Measurements from ENCODE around the gene IL27RA.

Gene IL27RA

GRCh38 chr19:14031719-14032480, at the start of gene IL27RA:
TSS of gene IL27RA (plus strand) at chr19:14031762. CDS start at chr19:14031873, 111 bp downstream.
- DNase-seq, result peak; percentile 84

GRCh38 chr19:13981988-13982501, 49.5 kb upstream of the IL27RA start:
- no peak for DNase-seq

GRCh38 chr19:13982773-13983172, 48.8 kb upstream of the IL27RA start:
- no peak for DNase-seq

GRCh38 chr19:13983213-13983889, 48.2 kb upstream of the IL27RA start:
- DNase-seq, result no peak

GRCh38 chr19:13984186-13984585, 47.4 kb upstream of the IL27RA start:
- DNase-seq, result no peak

- no peak for DNase-seq
Measured at GRCh38 chr19:13984875-13985741, 46.5 kb upstream of the IL27RA start.

- no peak for DNase-seq
Measured at GRCh38 chr19:13985771-13986347, 45.7 kb upstream of the IL27RA start.

GRCh38 chr19:13986348-13986904, 45.1 kb upstream of the IL27RA start:
- peak; percentile 94 for DNase-seq

- DNase-seq, result peak; percentile 45
Measured at GRCh38 chr19:13987101-13987890, 44.3 kb upstream of the IL27RA start.

GRCh38 chr19:13989487-13989886, 42.1 kb upstream of the IL27RA start:
- no peak for DNase-seq

- no peak for DNase-seq
Measured at GRCh38 chr19:13990085-13990484, 41.5 kb upstream of the IL27RA start.

- DNase-seq, result no peak
Measured at GRCh38 chr19:13992025-13992424, 39.5 kb upstream of the IL27RA start.

- no peak for DNase-seq
Measured at GRCh38 chr19:13993590-13994300, 37.8 kb upstream of the IL27RA start.

GRCh38 chr19:13995017-13995728, 36.4 kb upstream of the IL27RA start:
- DNase-seq, result no peak

GRCh38 chr19:13995878-13996765, 35.4 kb upstream of the IL27RA start:
- DNase-seq, result no peak

GRCh38 chr19:13996928-13997630, 34.5 kb upstream of the IL27RA start:
- DNase-seq, result no peak

- DNase-seq, result no peak
Measured at GRCh38 chr19:13997631-13997962, 34.0 kb upstream of the IL27RA start.

- no peak for DNase-seq
Measured at GRCh38 chr19:13998426-13998825, 33.1 kb upstream of the IL27RA start.

- no peak for DNase-seq
Measured at GRCh38 chr19:13999085-13999484, 32.5 kb upstream of the IL27RA start.

Data from hematopoietic multipotent progenitor cell treated with erythropoietin and hydrocortisone succinate and interleukin-3 and kit ligand, for 6 days (in vitro differentiated cells).